GM21786 (cell line): Measurements from ENCODE around the gene TMEM151B.
A peak's percentile ranks its signal among the peaks of the same experiment; 100 is the strongest.
"Not testable (repeated sequence)": the region's sequence is repeated elsewhere in the genome, so short reads cannot be mapped to it uniquely, and the experiment has no call there.

Experiments used
- ATAC-seq: cut with Tn5 transposase; IDR thresholded peaks from one replicate; pipeline ENCODE4 v1.9.1; 2021; ENCODE audit not compliant: unreplicated experiment

The TMEM151B gene

DNA sequence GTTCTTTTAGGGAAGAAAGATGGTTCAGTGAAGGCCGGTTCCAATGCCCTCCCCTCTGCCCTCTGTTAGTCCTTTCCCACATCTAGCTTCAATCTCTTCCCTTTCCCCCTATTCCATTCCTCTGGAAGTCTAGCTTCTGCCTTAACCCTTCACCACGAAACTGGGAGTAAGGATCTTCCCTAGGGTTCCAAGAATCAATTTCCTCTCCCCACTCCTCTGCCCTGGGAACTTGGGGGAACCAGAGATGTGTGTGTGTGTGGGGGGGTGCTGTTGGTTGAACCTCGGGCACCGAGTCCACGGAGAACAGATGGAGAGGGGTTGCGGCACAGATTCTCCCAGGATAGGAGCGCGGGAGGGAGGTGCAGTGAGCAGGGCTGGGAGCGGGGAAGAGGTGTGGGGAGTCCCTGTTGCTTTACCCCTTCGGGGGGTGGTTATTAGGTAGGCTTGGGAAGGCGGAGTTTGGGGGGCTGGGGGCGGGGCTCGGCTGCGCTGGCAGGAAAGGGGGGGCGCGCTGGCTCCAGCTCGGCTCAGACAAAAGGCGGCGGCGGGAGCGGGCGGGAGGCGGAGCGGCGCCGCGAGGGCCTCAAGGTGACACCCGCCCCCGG is at the start of gene TMEM151B:
Gene TMEM151B (plus strand): TSS at position 530 of the 605 bp plus-strand sequence. CDS start 293 bp downstream, outside the sequence.
- no peak for ATAC-seq

GRCh38 chr6:44220913-44221290 is 49.3 kb upstream of the TMEM151B start:
- ATAC-seq: no peak

DNA sequence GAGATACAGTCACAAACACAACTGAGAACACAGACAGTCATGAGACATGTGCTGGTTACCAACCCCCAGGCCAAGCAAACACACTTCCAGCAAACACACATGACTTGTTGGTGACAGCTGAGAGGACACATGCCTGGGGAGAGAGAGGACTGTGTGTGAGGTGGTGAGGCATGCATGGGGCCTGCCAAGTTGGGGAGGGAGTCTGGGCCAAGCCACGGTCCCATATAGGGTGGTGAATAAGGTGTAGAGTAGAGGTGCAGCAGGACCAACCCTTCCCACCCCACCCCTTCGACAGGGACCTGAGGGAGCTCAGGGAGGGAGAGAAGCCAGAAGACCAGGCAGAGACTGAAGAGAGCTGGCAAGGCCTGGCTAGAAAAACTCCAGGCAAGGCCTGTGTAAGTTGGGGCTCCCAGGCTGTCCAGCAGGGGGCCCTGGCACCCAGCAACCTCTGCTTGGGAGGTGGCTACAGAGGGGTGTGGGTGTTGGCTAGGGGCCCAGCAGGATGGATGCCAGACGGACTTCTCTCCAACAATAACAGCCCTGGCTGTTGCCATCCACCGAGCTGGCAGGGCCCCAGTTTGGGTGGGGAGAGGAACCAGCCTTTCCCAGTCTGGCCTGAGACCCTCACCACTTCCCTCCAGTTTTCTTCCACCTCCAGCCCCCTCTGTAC is 48.8 kb upstream of the TMEM151B start:
- ATAC-seq: peak; percentile 36

DNA sequence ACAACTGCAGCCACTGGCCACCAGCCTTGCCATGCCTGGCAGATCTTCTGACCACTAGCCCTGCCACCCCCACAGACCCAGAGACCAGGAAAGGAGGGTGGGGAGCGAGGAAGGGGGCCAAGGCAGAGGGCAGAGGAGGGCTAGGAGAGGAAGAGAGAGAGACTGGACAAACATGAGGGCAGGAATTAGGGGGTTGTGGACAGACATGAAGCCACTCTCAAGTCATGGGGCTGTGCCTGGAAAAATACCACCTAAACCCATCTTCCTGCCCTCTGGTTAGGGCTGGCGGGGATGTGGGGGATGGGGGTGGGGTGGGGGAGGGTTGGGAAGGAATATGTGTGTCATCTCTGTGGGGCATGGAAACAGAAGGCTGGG is 48.3 kb upstream of the TMEM151B start:
- ATAC-seq: no peak

GRCh38 chr6:44222486-44223318 is 47.5 kb upstream of the TMEM151B start:
- ATAC-seq: peak; percentile 4

- peak; percentile 33 for ATAC-seq
Observed at GRCh38 chr6:44223319-44224028, 46.8 kb upstream of the TMEM151B start, which contains the start of gene SLC29A1. Gene SLC29A1 (plus strand): TSS chr6:44223595. CDS start chr6:44227314, 3,719 bp downstream.

DNA sequence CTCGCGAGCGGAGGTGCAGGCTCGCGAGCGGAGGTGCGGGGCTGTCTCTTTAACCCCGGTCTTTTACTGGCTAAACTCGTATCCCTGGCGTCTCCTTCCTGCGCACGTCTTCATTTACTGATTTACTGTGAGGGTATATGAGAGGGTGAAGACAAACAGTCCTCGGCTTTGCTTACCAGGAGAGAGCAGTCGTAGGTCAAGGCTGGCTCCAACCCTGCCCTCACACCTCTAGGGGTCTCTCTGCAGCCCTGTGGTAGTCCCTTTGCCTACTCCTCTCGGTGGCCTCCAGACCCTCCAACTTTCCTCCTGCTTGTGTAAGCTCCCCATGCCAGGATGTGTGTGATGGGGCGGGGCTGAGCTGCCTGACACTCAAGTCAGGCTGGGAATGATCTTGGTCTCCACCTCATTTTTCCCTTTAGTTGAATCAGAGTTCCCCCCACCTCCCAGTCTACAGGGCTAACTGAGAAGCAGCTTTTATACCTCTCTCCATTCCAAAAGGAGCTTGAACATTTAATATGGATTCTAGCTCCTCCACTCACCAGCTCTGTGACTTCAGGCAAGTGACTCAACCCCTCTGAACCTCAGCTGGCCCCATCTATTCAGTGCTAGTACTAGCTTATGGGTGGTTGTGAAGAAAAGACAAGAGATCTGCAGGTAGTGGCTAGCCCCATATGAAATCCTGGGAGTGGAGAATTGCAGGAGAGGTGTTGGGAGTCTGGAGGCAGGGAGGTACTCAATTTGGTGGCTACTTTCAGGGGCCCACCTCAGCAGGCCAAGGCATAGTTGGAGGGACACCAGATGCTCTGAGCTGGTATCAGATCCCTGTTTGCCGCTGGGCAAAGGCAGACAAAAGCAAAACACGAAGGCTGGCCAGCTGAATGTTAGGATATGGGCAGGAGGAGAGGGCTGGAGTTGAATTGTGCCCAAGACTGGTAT is 46.0 kb upstream of the TMEM151B start:
- ATAC-seq: no peak

DNA sequence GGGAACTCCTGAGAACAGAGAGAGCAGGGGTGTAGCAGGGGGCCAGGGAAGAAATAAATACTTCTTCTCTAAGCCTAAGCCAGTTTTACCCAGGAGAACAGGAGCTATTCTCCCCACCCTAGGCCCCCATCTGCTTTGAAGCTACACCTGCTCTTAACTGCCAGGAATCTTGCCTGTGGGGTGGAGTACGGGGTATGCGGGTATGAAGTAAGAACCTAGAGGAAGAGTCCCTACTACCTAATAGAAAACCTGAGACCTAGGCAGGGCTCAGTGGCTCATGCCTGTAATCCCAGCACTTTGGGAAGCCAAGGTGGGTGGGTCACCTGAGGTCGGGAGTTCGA is 45.3 kb upstream of the TMEM151B start:
- no peak for ATAC-seq

- ATAC-seq: no peak
Observed at GRCh38 chr6:44225579-44226325, 44.5 kb upstream of the TMEM151B start.

DNA sequence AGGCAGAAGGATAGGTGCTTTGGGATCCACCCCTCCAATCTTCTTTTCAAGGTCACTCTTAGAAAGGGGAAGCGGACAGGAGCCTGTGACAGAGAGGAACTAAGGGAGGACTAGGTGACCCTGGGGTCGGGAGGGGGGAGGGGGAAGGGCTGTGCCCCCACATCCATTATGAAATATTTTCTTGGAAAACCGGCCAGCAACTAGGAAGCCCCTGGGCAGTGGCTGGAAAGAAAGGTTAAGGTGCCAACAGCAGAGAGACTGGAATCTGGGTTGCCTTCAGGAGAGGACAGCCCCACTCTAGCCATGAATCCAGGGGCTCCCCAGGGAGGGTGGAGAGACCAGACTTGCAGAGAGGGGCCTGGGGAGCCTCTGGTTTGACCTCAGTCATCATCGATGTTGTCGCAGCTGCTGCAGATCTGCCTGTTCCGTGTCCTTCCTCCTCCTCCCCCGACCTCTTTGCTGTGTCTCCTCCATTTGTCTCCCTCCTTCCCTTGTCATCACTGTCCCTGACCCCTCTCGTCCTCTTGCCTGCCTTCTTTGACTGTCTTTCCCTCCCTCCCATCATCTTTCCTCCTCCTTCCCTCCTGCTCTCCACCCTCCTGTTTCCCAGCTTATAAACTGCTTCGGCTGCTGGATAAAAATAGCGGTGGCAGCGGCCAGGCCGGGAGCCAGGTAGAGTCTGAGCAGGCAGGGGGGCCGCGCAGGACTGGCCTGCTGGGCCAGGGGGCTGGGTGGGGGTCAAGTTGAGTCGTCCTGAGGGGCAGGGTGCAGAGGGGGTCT is 43.7 kb upstream of the TMEM151B start:
- ATAC-seq: no peak

DNA sequence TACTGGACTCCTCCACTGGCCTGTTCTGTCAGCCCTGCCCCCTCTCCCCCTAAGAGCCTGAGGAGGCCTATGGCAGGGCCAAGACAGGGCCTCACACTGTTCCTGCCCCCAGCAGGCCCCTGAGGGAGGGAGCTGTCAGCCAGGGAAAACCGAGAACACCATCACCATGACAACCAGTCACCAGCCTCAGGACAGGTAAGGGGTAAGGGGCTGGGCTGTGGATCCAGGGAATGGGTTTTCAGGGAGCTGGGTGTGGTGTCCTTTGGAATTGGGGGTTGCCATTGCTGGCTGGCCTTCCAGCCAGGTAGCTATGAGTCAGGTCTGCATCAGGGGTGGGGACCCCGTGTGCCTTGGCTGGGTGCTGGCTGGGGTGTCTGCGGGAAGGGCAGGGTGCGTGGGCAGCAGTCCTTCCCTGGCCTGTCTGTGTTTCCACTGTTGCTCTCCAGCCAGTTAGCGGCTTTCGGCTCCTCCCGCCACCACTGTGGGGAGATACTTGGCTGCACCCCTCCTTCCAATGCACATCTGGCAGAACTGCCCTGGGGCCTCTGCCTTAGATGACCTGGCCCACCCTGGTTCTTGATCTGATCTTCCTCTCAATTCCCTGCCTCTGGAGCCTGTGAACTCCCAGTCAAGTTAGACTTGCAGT is 43.0 kb upstream of the TMEM151B start:
- no peak for ATAC-seq

DNA sequence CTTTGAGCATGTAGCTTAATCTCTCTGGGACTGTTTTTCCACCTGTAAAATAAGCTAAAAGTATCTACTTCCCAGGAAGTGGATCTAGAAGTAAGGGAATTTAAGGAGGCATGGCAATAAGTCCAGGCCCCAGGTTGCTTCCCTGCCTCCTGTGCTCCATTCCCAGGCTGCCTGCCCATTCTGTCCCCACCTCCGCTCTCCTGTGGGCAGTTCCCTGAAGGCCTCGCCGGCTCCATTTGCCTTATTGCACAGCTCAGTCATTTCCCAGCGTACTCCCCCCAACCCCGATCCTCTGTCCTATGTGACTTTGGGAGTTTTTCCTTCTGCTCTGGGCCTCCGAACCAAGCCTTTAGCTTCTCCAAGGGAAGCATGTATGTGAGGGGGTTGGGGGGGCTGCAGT is 42.2 kb upstream of the TMEM151B start:
- no peak for ATAC-seq

DNA sequence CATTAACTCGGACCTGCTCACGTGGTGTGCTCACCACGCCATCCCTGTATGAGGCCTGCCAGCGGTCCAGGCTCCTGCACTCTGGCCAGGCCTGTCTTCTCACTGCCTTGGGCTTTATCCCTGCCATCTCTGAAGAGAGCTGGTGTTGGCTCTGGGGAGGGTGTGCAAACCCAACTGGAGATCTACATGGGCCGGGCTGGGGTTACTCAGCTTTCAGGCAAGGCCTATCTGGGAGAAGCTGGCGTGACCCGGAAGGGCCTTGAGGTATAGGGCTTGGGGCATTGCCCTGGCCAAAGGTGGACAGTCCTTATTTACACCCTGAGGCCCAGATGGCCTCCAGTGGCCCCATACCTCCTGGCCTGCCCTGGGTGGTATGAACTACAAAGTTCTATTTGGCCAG is 41.8 kb upstream of the TMEM151B start:
- no peak for ATAC-seq

DNA sequence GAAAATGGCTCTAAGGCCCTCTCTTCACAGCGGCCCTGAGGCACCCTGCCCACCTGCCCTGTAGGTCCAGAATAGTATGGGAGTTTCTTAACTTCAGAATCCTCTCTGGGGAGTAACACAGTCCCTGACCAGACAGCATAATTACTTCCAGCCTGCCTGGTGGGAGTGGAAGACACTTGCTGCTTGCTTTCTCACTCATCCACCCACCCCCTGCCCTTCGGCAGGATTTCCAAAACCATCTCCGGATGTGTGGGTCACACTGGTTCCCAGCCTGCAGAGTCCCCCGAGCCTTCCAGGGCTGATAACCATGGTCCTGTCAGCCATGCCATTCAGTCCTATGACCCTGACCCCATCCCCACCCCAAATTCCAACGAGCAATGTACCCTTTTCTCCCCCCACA is 41.4 kb upstream of the TMEM151B start:
- ATAC-seq: no peak

- no peak for ATAC-seq
Observed at GRCh38 chr6:44229376-44230033, 40.7 kb upstream of the TMEM151B start.

- ATAC-seq: no peak
Observed at GRCh38 chr6:44230034-44230675, 40.1 kb upstream of the TMEM151B start.

GRCh38 chr6:44231426-44231825 is 38.8 kb upstream of the TMEM151B start:
- ATAC-seq: not testable (repeated sequence)
